Hepatocyte (in vitro differentiated cells): ENCODE results near the gene ERH. TPM values are rescaled to one million over a fixed set of nuclear protein-coding genes. Genes with fewer than 3 reads are reported as not detected.

Source experiments
- DNase-seq: peaks from one replicate; pipeline ENCODE4 v3.0.0-alpha.2; 2016; ENCODE audit warnings: low spot score
- H2AFZ ChIP-seq: fragments of 200-600 bp; sonication (generic); 2 replicates; pipeline ENCODE4 v1.6.0; 2016; ENCODE audit warnings: antibody characterized with exemption, mild to moderate bottlenecking
- H3K27ac ChIP-seq: fragments of 200-600 bp; sonication (generic); 2 replicates; pipeline ENCODE4 v1.5.1; 2016; ENCODE audit warnings: mild to moderate bottlenecking
- H3K27me3 ChIP-seq: fragments of 200-600 bp; sonication (generic); 2 replicates; pipeline ENCODE4 v1.6.1; 2016
- H3K36me3 ChIP-seq: fragments of 200-600 bp; sonication (generic); replicated peaks from 2 replicates; pipeline ENCODE4 v1.5.1; 2016; ENCODE audit warnings: low read depth; ENCODE audit not compliant: insufficient read depth
- H3K4me1 ChIP-seq: fragments of 200-600 bp; sonication (generic); 2 replicates; pipeline ENCODE4 v1.5.1; 2016; ENCODE audit warnings: mild to moderate bottlenecking, moderate library complexity; ENCODE audit not compliant: insufficient read depth
- H3K4me2 ChIP-seq: fragments of 200-600 bp; sonication (generic); 2 replicates; pipeline ENCODE4 v1.6.0; 2016
- H3K4me3 ChIP-seq: fragments of 200-600 bp; sonication (generic); 2 replicates; pipeline ENCODE4 v1.5.1; 2016; ENCODE audit warnings: mild to moderate bottlenecking
- H3K79me2 ChIP-seq: fragments of 200-600 bp; sonication (generic); 2 replicates; pipeline ENCODE4 v1.6.0; 2017; ENCODE audit warnings: mild to moderate bottlenecking
- H3K9me2 ChIP-seq: fragments of 200-600 bp; sonication (generic); replicated peaks from 2 replicates; pipeline ENCODE4 v1.6.0; 2017; ENCODE audit warnings: mild to moderate bottlenecking; ENCODE audit not compliant: insufficient read depth
- H3K9me3 ChIP-seq: fragments of 200-600 bp; sonication (generic); 2 replicates; pipeline ENCODE4 v1.5.1; 2016; ENCODE audit warnings: low read depth, mild to moderate bottlenecking
- H4K20me1 ChIP-seq: fragments of 200-600 bp; sonication (generic); 2 replicates; pipeline ENCODE4 v1.6.0; 2016; ENCODE audit warnings: mild to moderate bottlenecking; ENCODE audit not compliant: insufficient read depth, poor library complexity, severe bottlenecking
- EZH2 ChIP-seq: fragments of 200-600 bp; sonication (generic); IDR thresholded peaks from 2 replicates; pipeline ENCODE4 v1.6.1; 2016; ENCODE audit warnings: antibody characterized with exemption, mild to moderate bottlenecking, borderline replicate concordance
- EZH2phosphoT487 ChIP-seq: fragments of 200-600 bp; sonication (generic); IDR thresholded peaks from one replicate; pipeline ENCODE4 v1.6.1; 2018; ENCODE audit warnings: antibody characterized with exemption, mild to moderate bottlenecking, low read depth, moderate library complexity; ENCODE audit not compliant: unreplicated experiment, severe bottlenecking
- WGBS: methylation state at CpG from one replicate; pipeline ENCODE4 v1.1.6; 2016; ENCODE audit warnings: low lambda C conversion rate; ENCODE audit errors: missing lambda C conversion rate; 5-methylcytosine and 5-hydroxymethylcytosine counted together
- polyA plus RNA-seq: library from polyadenylated mRNA; unstranded; fragments of >200 nt; fragmentation: Nextera tagmentation; extraction: Ambion mirVana; gene quantifications from 2 replicates; pipeline ENCODE4 v1.2.1, GENCODE V29; 2016
- total RNA-seq: library from RNA; depleted of rRNA; stranded (reverse); fragments of >200 nt; gene quantifications from 2 replicates; pipeline ENCODE4 v1.2.3, GENCODE V29; 2014
- TF ChIP-seq, protein P1 (sequence below): fragments of 200-600 bp; sonication (generic); IDR thresholded peaks from 2 replicates; pipeline ENCODE4 v1.5.1; 2016; ENCODE audit warnings: antibody characterized with exemption, mild to moderate bottlenecking; ENCODE audit not compliant: poor library complexity

Gene ERH
- total and polyA plus RNA-seq, 2 experiments from 2014 or later: 147 to 219 TPM

DNA sequence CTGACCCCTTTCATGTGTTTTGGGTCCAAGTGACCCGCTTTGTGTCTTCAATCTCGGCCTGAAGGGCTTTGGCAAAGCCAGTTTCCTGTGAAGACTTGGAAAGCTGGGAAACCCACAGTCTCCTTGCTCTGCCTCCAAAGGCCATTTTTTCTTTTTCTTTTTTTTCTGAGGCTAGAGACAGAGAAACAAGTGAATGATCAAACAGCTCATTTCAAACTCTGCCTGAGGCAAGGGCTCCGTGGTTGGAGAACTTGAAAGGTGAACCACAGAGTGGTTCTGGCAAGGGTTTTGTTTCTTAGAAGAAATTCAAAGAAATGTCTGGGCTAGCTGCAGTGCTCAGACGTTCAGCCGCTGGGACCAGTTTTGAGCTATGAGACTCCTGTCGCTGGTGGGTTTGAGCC is 62.7 kb downstream of the ERH start:
- 70% methylated on average over 6 of the region's 6 CpGs for WGBS
- Histone ChIP-seq H2AFZ (no peak overlapping the region), H3K4me3 (no peak overlapping the region), H3K4me2 (no peak overlapping the region), H3K4me1 (no peaks in the 10 kb centered on the region), H3K27ac (no peak overlapping the region), H3K9me2 (no peaks in the 10 kb centered on the region), H3K27me3 (no peaks in the 10 kb centered on the region), H3K79me2 (no peaks in the 10 kb centered on the region), H3K9me3 (no peaks in the 10 kb centered on the region), H3K36me3 (no peaks in the 10 kb centered on the region), H4K20me1 (no peaks in the 10 kb centered on the region)
- DNase-seq: no peak
- TF ChIP-seq, protein P1, sequence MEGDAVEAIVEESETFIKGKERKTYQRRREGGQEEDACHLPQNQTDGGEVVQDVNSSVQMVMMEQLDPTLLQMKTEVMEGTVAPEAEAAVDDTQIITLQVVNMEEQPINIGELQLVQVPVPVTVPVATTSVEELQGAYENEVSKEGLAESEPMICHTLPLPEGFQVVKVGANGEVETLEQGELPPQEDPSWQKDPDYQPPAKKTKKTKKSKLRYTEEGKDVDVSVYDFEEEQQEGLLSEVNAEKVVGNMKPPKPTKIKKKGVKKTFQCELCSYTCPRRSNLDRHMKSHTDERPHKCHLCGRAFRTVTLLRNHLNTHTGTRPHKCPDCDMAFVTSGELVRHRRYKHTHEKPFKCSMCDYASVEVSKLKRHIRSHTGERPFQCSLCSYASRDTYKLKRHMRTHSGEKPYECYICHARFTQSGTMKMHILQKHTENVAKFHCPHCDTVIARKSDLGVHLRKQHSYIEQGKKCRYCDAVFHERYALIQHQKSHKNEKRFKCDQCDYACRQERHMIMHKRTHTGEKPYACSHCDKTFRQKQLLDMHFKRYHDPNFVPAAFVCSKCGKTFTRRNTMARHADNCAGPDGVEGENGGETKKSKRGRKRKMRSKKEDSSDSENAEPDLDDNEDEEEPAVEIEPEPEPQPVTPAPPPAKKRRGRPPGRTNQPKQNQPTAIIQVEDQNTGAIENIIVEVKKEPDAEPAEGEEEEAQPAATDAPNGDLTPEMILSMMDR: no peak
- TF ChIP-seq EZH2phosphoT487: no peak
- TF ChIP-seq EZH2: no peak

DNA sequence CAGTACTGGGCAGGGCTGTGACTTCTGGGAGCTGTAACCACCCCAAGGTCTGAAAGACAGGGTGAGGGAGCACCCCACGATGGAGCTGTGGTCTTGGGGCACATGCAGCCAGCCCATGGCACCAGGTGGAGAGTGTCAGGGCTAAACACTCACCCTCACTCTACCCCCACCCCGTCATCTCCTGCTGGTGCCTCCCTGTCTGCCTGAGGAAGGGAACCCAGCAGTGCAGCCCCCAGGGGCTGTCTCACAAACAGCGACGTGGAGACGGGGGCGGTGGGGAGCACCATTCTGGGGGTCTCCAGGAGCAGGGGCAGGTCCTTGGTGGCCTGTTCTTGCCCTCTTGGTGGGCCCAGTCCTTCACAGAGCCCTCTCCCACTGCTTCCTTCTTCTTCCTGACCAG is 63.5 kb downstream of the ERH start:
- WGBS: 89% methylated on average over 6 of the region's 6 CpGs
- no peak overlapping the region for H3K27ac ChIP-seq

DNA sequence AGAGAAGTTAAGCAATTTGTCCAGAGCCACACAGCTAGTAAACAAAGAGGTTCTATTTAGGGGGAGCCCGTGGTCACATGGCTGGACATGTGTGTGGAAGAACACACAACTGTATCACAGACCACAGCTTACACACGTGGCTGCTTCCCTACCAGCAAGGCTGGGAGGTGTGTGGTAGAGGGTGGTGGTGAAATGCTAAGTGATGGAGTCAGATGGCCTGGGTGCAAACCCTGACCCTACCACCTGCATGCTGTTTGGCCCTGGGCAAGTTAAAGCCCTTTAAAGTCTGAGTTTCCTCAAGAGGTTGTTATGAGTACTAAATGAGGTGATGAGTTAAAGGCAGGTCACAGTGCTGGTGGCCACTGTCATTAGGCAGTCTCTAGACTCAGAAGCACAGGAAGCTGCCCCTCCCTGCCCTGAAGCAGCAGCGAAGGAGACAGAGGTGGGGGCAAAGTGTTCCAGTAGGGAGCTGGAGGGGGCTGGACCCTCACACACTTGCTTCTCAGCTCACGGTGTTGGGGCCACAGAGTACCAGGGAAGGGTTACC is 64.2 kb downstream of the ERH start:
- no peaks in the 10 kb centered on the region for H3K79me2 ChIP-seq
- no peaks in the 10 kb centered on the region for H4K20me1 ChIP-seq
- H3K4me2 ChIP-seq: no peak overlapping the region
- H3K36me3 ChIP-seq: no peaks in the 10 kb centered on the region
- no peaks in the 10 kb centered on the region for H3K27me3 ChIP-seq
- H3K9me2 ChIP-seq: no peaks in the 10 kb centered on the region
- H3K4me3 ChIP-seq: no peak overlapping the region
- H2AFZ ChIP-seq: no peak overlapping the region
- H3K9me3 ChIP-seq: no peaks in the 10 kb centered on the region
- H3K27ac ChIP-seq: no peak overlapping the region
- 70% methylated on average over 4 of the region's 4 CpGs for WGBS
- no peaks in the 10 kb centered on the region for H3K4me1 ChIP-seq
- no peak for DNase-seq
- TF ChIP-seq, protein P1: no peak
- TF ChIP-seq EZH2phosphoT487: no peak
- TF ChIP-seq EZH2: no peak

More for the DNA sequence above, 63.5 kb downstream of the ERH start:
- no peak for DNase-seq
- Histone ChIP-seq H3K4me2 (no peak overlapping the region), H3K79me2 (no peaks in the 10 kb centered on the region), H4K20me1 (no peaks in the 10 kb centered on the region), H2AFZ (no peak overlapping the region), H3K4me1 (no peaks in the 10 kb centered on the region), H3K4me3 (no peak overlapping the region), H3K36me3 (no peaks in the 10 kb centered on the region), H3K9me3 (no peaks in the 10 kb centered on the region), H3K27me3 (no peaks in the 10 kb centered on the region), H3K9me2 (no peaks in the 10 kb centered on the region)
- TF ChIP-seq, protein P1: no peak
- TF ChIP-seq EZH2 (no peak), EZH2phosphoT487 (no peak)
